Activated T-cell treated with anti-CD3 and anti-CD28 coated beads for 1 hour (primary cell): ENCODE measurements around the gene DNAJC5G.
"Not testable (repeated sequence)": the region's sequence is repeated elsewhere in the genome, so short reads cannot be mapped to it uniquely, and the experiment has no call there.

Source experiments
- DNase-seq: peaks from one replicate; pipeline ENCODE4 v3.0.0-alpha.2; 2020; ENCODE audit warnings: low read depth

Gene DNAJC5G

DNA sequence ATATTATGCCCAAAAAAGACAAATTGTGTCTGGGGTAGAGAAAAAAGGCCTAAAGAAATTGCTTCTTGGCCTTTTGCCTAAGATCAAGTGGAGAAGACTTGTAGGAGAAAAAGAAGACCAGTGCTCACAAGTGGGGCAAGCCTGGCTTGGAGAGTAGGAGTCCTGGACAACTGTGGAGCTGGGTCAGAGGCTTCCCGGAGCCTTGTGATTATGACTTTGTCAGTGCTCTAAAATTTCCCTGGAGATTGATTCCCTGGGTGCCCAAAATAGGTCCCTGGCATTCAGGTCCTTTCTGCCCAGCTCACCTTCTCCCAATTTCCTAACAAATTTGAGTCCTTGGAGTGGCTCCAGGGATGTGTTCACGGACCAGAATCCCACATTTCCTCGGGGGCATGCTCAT, 6.2 kb downstream of the DNAJC5G start:
- no peak for DNase-seq

DNA sequence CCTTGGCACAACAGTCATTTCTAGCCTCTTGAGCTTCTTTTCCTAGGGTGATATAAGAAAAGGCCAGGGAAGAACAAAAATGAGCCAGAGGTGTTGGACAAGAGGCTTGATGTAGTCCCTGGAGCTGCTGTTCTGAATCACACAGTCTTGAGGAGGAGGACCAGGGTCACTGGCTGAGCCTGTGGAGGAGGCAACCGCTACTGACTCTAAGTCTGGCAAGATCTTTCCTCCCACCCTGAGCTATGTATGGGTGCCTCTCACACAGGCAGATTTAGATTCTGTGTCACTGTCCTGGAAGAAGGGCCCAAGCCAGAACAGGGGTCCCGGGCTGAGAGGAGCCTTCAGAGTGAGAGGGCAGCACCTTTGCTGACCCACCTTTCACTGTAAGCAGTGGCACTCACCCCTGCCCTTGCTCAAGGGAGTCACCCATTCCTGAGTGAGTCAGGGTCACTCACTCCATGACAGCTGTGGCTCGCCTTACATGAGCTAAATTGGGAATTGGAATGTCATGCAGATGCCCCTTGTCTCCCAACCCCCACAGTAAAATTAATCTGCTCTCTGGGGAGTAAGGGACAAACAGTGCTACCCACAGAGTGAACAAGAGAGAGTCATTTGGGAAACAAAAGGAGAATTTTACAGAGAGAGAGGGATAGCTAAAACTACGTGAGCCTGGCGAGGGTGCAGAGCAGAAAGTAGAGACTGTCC, 6.8 kb downstream of the DNAJC5G start, which contains the start of gene TRIM54:
TRIM54 (plus strand) TSS at position 575 of the 705 bp plus-strand sequence. CDS start 303 bp downstream, outside the sequence.
- no peak for DNase-seq

DNA sequence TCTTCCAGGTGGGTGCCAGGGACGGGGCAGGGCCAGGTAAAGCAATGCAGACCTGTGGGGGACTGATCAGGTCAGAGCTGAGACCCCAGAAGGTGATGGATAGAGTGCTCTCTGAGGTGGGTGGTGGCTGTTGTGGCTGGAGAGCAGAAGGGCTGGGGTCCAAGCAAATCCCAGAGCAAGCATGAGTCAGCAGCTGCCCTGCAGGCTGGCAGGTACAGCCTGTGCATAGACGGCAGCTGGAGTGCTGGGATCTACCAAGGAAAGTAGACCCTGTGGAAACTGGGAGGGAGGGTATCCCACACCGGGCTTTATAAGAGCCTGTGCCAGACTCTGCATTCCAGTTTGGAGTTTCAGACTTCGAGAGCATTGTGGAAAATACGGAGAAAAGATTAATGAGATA, 7.7 kb downstream of the DNAJC5G start:
- no peak for DNase-seq

- no peak for DNase-seq
Measured at GRCh38 chr2:27284996-27285395, 9.8 kb downstream of the DNAJC5G start.

GRCh38 chr2:27285481-27285880, 10.2 kb downstream of the DNAJC5G start:
- no peak for DNase-seq

- DNase-seq: no peak
Measured at GRCh38 chr2:27288610-27289009, 13.4 kb downstream of the DNAJC5G start.

- DNase-seq: no peak
Measured at GRCh38 chr2:27290549-27290948, 15.3 kb downstream of the DNAJC5G start.

GRCh38 chr2:27291865-27292264, 16.6 kb downstream of the DNAJC5G start:
- no peak for DNase-seq

GRCh38 chr2:27294928-27295327, 19.7 kb downstream of the DNAJC5G start:
- DNase-seq: no peak

DNA sequence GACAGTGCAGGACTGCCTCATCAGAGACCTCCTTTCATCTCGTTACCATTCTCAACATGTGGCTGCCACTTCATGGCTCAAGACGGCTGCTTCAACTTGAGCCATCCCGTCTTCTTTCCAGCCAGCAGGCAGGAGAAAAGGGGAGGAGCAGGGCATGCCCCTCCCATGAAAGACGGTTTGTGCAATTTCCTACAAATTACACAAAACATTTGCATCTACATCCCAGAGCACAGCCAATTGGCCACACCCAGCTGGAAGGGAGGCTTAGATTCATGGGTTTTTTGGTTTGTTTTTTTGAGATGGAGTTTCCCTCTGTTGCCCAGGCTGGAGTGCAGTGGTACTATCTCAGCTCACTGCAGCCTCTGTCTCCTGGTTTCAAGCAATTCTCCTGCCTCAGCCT, 21.2 kb downstream of the DNAJC5G start:
- no peak for DNase-seq

- DNase-seq: no peak
Measured at GRCh38 chr2:27297195-27297594, 22.0 kb downstream of the DNAJC5G start.

- DNase-seq: no peak
Measured at GRCh38 chr2:27298391-27299080, 23.3 kb downstream of the DNAJC5G start.

DNA sequence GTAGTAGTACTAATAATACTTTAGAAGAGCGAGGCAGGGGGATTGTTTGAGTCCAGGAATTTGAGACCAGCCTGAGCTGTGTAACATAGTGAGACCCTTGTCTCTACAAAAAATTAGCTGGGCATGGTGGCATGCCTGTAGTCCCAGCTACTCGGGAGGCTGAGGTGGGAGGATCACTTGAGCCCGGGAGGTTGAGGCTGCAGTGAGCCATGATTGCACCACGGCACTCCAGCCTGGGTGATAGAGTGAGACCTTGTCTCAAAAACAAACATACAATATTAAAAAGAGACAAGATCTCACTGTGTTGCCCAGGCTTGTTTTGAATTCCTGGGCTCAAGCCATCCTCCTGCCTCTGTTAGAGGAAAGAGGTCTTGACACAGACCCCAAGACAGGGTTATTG, 25.4 kb downstream of the DNAJC5G start:
- DNase-seq: not testable (repeated sequence)

DNA sequence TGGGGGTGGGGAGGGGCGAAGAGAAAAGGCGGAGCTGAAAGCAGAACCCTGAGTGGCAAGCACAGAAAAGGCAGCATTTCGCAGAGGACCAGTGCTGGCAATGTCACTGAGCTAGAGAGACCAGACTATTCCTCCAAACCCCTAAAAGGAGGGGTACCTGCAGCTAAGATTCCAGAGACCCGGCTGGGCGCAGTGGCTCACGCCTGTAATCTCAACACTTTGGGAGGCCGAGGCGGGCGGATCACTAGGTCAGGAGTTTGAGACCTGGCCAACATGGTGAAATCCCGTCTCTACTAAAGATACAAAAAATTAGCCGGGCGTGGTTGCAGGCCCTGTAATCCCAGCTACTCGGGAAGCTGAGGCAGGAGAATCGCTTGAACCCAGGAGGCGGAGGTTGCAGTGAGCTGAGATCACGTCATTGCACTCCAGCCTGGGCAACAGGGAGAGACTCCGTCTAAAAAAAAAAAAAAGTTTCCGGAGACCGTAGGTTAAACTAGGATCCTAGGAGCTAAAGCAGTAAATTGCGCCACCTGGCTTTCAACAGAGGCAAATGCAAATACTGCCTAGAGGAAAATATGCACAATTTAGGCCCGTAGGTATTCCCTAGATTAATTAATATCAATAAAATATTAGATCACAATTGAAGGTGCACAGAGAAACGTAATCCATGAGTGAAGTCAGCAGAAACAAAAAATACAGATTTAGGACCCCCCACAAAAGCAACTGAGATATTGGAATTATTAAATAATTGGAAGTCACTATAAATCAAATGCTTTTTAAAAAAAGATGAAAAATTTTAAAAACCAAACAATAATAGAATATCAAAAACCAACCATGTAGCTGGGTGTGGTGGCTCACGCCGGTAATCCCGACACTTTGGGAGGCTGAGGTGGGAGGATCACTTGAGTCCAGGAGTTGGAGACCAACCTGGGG, 28.1 kb downstream of the DNAJC5G start:
- DNase-seq: peak; percentile 25

DNA sequence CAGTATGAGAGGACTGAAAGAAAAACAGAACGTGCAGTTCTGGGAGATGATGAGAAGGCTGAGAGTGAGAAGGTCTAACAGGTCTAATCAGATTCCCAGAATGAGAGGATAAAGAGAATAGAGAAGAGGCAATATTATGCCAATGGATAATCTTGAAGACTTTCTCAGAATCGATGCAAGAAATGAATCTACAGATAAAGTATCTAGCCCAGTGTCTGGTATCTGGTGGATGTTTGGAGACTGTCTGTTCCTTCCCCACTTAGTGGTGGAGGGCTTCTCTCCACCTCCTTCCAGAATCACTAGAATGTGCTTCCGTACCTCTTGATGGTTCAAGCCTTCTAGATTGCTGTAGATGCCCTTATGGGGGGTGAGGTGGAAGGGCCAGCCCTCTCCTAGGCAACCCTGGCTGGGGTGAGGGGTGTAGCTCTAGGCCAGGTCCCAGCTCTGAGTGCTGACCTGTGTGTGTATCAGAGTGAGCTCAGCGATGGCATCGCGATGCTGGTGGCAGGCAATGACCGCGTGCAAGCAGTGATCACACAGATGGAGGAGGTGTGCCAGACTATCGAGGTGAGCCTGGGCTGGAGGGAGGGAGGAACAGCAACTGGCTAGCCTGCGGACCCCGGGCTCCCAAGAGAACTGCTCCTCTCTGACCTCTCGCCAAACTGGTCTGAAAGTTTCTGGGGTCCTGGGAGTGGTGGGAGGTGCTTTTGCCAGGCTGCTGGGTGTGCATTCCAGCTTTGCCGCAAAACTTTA, 29.4 kb downstream of the DNAJC5G start:
- DNase-seq: no peak

- DNase-seq: no peak
Measured at GRCh38 chr2:27305516-27305915, 30.3 kb downstream of the DNAJC5G start.

GRCh38 chr2:27306136-27306535, 30.9 kb downstream of the DNAJC5G start:
- no peak for DNase-seq

DNA sequence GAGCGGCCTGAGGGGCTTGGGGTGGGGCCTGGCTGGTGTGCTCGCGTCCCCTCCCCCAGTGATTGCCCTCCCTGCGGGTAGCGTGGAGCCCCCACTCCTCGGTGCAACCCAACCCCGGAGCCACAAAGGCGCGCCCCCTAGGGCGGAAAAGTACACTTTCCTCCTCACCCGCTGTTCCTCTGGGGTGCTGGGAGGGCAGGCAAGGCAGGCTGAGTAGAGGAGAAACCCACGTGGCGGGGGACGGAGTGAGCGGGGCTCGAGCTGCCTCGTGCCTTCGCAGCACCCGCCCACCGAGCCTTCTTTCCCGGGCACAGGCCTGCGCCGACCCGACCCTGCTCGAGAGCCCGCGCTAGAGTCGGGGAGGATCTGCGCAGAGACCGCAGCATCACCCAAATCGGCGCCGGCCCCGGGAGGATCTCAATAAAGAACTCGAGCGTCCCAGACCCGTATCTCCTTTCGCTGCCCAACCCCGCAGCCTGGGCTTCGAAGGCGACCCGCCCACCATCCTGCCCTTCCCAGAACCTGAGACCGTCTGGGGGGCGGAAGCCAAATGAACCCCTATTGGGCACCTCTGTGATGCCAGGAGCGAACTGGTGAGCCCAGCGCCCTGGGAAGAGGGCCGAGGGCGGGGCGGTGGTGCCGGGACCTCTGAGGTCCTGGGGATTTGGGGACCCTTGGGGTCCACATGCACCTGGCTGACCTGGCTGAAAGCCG, 31.5 kb downstream of the DNAJC5G start:
- DNase-seq: peak; percentile 14

- DNase-seq: no peak
Measured at GRCh38 chr2:27307287-27307544, 32.0 kb downstream of the DNAJC5G start.

DNA sequence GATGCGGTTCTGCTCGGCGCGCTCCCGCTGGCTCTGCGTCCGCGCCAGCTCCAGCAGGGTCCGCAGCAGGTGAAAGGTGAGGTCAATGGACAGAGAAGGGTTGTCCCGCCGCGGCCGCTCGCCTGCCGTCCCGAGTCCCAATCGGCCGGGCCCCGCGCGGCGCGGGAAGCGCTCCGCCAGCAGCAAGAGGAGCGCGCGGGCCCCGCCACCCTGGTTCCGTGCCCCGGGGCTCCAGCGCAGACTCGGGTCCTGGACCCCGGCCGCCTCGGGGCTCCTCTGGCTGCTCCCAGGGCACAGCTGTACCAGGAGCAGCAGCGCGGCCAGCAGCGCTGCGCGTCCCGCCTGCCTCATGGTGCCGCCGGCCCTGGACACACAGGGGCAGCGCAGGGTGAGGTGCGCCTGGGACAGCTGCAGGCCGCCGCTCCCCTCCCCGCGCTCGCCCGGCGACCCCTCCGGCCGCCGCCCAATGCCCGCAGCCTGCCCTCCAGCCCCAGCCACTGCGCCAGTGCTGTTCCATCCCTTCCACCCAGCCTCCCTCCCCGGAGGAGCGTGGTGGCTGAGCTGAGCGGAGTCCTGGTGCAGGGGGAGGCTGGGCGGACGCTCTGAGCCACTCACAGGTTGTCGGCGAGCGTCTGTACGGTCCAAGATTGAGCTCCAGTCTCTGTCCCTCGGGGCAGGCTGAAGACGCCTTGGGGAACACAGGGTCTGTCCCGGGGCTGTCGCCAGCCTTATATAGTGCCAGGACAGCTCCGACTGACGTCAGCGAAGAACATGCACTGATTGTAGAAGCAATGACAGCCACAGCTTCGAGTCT, 32.5 kb downstream of the DNAJC5G start:
- DNase-seq: no peak
